Activated CD4-positive, alpha-beta T cell treated with anti-CD3 and anti-CD28 coated beads for 36 hours (primary cell): ENCODE measurements around the gene ATG2B. TPM values are rescaled to one million over a fixed set of nuclear protein-coding genes. Genes with fewer than 3 reads are reported as not detected.
A peak's percentile ranks its signal among the peaks of the same experiment; 100 is the strongest.

Experiments used
- ATAC-seq: fragments of 200-7000 bp; cut with Tn5 transposase; one replicate; pipeline ENCODE4 v1.10.0; 2021; ENCODE audit warnings: mild to moderate bottlenecking, moderate library complexity
- CTCF ChIA-PET: fragments of 350-600 bp; sonication (Branson Sonifier 250); formaldehyde crosslinking; loops from one replicate; lab custom pipeline; 2021; ENCODE audit warnings: antibody characterized with exemption; lab: Charles Lee
- POLR2A ChIA-PET: fragments of 350-600 bp; sonication (Branson Sonifier 250); formaldehyde crosslinking; loops from one replicate; lab custom pipeline; 2021; ENCODE audit warnings: antibody characterized with exemption, inconsistent platforms; lab: Charles Lee
- DNase-seq: peaks from one replicate; pipeline ENCODE4 v3.0.0-alpha.2; 2020
- H3K27ac Mint-ChIP-seq: one replicate; pipeline ENCODE4 v1.8.0; 2021; ENCODE audit warnings: mixed read lengths
- H3K27me3 Mint-ChIP-seq: one replicate; pipeline ENCODE4 v1.8.0; 2021; ENCODE audit warnings: mixed read lengths
- H3K36me3 Mint-ChIP-seq: one replicate; pipeline ENCODE4 v1.8.0; 2021; ENCODE audit warnings: low read depth, mixed read lengths
- H3K4me1 Mint-ChIP-seq: one replicate; pipeline ENCODE4 v1.8.0; 2021; ENCODE audit warnings: mixed read lengths
- H3K4me3 Mint-ChIP-seq: one replicate; pipeline ENCODE4 v1.8.0; 2021; ENCODE audit warnings: mild to moderate bottlenecking, moderate library complexity, mixed read lengths
- H3K9me3 Mint-ChIP-seq: one replicate; pipeline ENCODE4 v1.8.0; 2021; ENCODE audit warnings: low read depth, mixed read lengths
- intact Hi-C, 2 experiments: fragments of 100-400 bp; cut with DNase I in 1 of 2; cut with micrococcal nuclease in 1 of 2; formaldehyde crosslinking; loops; one replicate each; pipeline versions ENCODE4 v1.14.2 to v1.15.1; 2022 to 2024; cut with DNase I, micrococcal nuclease
- total RNA-seq, 2 experiments: library from RNA; stranded (reverse); gene quantifications; one replicate each; pipeline ENCODE4 v1.2.3, GENCODE V29; 2021

The ATG2B gene
- total RNA-seq, 2 experiments from 2014 or later = 13.5 to 17.6 TPM

GRCh38 chr14:96394047-96394815 is 31.1 kb upstream of the ATG2B start:
- peaks cover 8% of the 10 kb centered on the region for H3K4me1 Mint-ChIP-seq
- ChIA-PET POLR2A (no interaction called here), CTCF (no interaction called here)
- no peak overlapping the region for H3K27ac Mint-ChIP-seq
- H3K4me3 Mint-ChIP-seq = no peak overlapping the region
- no peaks in the 10 kb centered on the region for H3K9me3 Mint-ChIP-seq
- DNase-seq (no peak), ATAC-seq (no peak)
- intact Hi-C loops = no loop called here
- no peaks in the 10 kb centered on the region for H3K36me3 Mint-ChIP-seq
- H3K27me3 Mint-ChIP-seq = peaks cover 6% of the 10 kb centered on the region

GRCh38 chr14:96393071-96393691 is 30.0 kb upstream of the ATG2B start:
- no peaks in the 10 kb centered on the region for H3K9me3 Mint-ChIP-seq
- peaks cover 8% of the 10 kb centered on the region for H3K4me1 Mint-ChIP-seq
- peaks cover 8% of the 10 kb centered on the region for H3K27me3 Mint-ChIP-seq
- CTCF ChIA-PET = interaction anchor here (1.0 kb wide), 1 partner anchor 12 kb away, joined by 6 read pairs; no protein-coding TSS in a partner anchor
- peak overlapping the region; percentile 85 for H3K4me3 Mint-ChIP-seq
- DNase-seq = no peak
- intact Hi-C loops = loop anchor here in 1 of 2 experiments (2.0 kb wide), 1 partner anchor 32 kb away; no protein-coding TSS in a partner anchor
- H3K36me3 Mint-ChIP-seq = no peaks in the 10 kb centered on the region
- no peak for ATAC-seq
- no peak overlapping the region for H3K27ac Mint-ChIP-seq
- POLR2A ChIA-PET = no interaction called here

GRCh38 chr14:96391293-96392118 is 28.4 kb upstream of the ATG2B start:
- ATAC-seq = peak; percentile 97
- intact Hi-C loops = loop anchor here (1.0 to 2.0 kb wide), 6 partner anchors 28 to 857 kb away; partner anchors contain the start of genes ATG2B (in 2 of the 2), GSKIP (in 2 of the 2), VRK1 (in 2 of the 2) and C14orf132 (in 1 of the 2)
- Mint-ChIP-seq H3K4me1 (peaks cover 8% of the 10 kb centered on the region), H3K27ac (peak overlapping the region; percentile 84), H3K4me3 (peak overlapping the region; percentile 85), H3K9me3 (no peaks in the 10 kb centered on the region), H3K36me3 (no peaks in the 10 kb centered on the region), H3K27me3 (peaks cover 8% of the 10 kb centered on the region)
- ChIA-PET CTCF (interaction anchor here (0.6 to 1.3 kb wide), 2 partner anchors 11 to 35 kb away, joined by 3 to 5 read pairs; no protein-coding TSS in a partner anchor), POLR2A (interaction anchor here (1.2 kb wide), 1 partner anchor 10 kb away, joined by 4 read pairs; no protein-coding TSS in a partner anchor)
- DNase-seq = peak; percentile 100

GRCh38 chr14:96390965-96391292 is 27.8 kb upstream of the ATG2B start:
- no peaks in the 10 kb centered on the region for H3K9me3 Mint-ChIP-seq
- peaks cover 8% of the 10 kb centered on the region for H3K27me3 Mint-ChIP-seq
- H3K4me1 Mint-ChIP-seq = peaks cover 8% of the 10 kb centered on the region
- POLR2A ChIA-PET = interaction anchor here (1.2 kb wide), 1 partner anchor 9 kb away, joined by 4 read pairs; no protein-coding TSS in a partner anchor
- no peaks in the 10 kb centered on the region for H3K36me3 Mint-ChIP-seq
- peak overlapping the region; percentile 85 for H3K4me3 Mint-ChIP-seq
- intact Hi-C loops = loop anchor here (1.0 kb wide), 5 partner anchors 28 to 857 kb away; partner anchors contain the start of genes ATG2B (in 2 of the 2), GSKIP (in 2 of the 2), C14orf132 (in 1 of the 2) and PAPOLA (in 1 of the 2)
- H3K27ac Mint-ChIP-seq = peak overlapping the region; percentile 84
- DNase-seq (no peak), ATAC-seq (no peak)
- CTCF ChIA-PET = interaction anchor here (0.6 to 1.3 kb wide), 2 partner anchors 10 to 35 kb away, joined by 3 to 5 read pairs; no protein-coding TSS in a partner anchor

- CTCF ChIA-PET = no interaction called here
- H3K27ac Mint-ChIP-seq = no peak overlapping the region
- H3K4me3 Mint-ChIP-seq = no peak overlapping the region
- H3K4me1 Mint-ChIP-seq = no peaks in the 10 kb centered on the region
- intact Hi-C loops = no loop called here
- H3K27me3 Mint-ChIP-seq = peaks cover 6% of the 10 kb centered on the region
- ATAC-seq (no peak), DNase-seq (no peak)
- H3K36me3 Mint-ChIP-seq = peaks cover 13% of the 10 kb centered on the region
- H3K9me3 Mint-ChIP-seq = no peaks in the 10 kb centered on the region
- POLR2A ChIA-PET = no interaction called here
Measured at GRCh38 chr14:96385385-96385784, 22.2 kb upstream of the ATG2B start.

- no peaks in the 10 kb centered on the region for H3K4me1 Mint-ChIP-seq
- no peak for ATAC-seq
- H3K36me3 Mint-ChIP-seq = peaks cover 13% of the 10 kb centered on the region
- no peak overlapping the region for H3K4me3 Mint-ChIP-seq
- ChIA-PET POLR2A (no interaction called here), CTCF (no interaction called here)
- H3K9me3 Mint-ChIP-seq = no peaks in the 10 kb centered on the region
- no peak for DNase-seq
- H3K27ac Mint-ChIP-seq = no peak overlapping the region
- intact Hi-C loops = no loop called here
- peaks cover 2% of the 10 kb centered on the region for H3K27me3 Mint-ChIP-seq
Measured at GRCh38 chr14:96384740-96385139, 21.6 kb upstream of the ATG2B start.

GRCh38 chr14:96384053-96384452 is 20.9 kb upstream of the ATG2B start:
- peaks cover 13% of the 10 kb centered on the region for H3K36me3 Mint-ChIP-seq
- ChIA-PET CTCF (interaction anchor here (0.7 kb wide), 1 partner anchor 159 kb away, joined by 3 read pairs; no protein-coding TSS in a partner anchor), POLR2A (no interaction called here)
- no peaks in the 10 kb centered on the region for H3K4me1 Mint-ChIP-seq
- no peak overlapping the region for H3K27ac Mint-ChIP-seq
- peaks cover 2% of the 10 kb centered on the region for H3K27me3 Mint-ChIP-seq
- H3K4me3 Mint-ChIP-seq = no peak overlapping the region
- H3K9me3 Mint-ChIP-seq = no peaks in the 10 kb centered on the region
- intact Hi-C loops = no loop called here
- DNase-seq (no peak), ATAC-seq (no peak)

- POLR2A ChIA-PET = no interaction called here
- no peak for DNase-seq
- intact Hi-C loops = no loop called here
- Mint-ChIP-seq H3K27ac (no peak overlapping the region), H3K27me3 (no peaks in the 10 kb centered on the region), H3K4me1 (no peaks in the 10 kb centered on the region), H3K36me3 (peaks cover 13% of the 10 kb centered on the region), H3K4me3 (no peak overlapping the region), H3K9me3 (no peaks in the 10 kb centered on the region)
- CTCF ChIA-PET = no interaction called here
- no peak for ATAC-seq
Measured at GRCh38 chr14:96383445-96383844, 20.3 kb upstream of the ATG2B start.

- H3K27me3 Mint-ChIP-seq = no peaks in the 10 kb centered on the region
- POLR2A ChIA-PET = interaction anchor here (1.6 kb wide), 1 partner anchor 10 kb away, joined by 4 read pairs; no protein-coding TSS in a partner anchor
- ATAC-seq (no peak), DNase-seq (no peak)
- intact Hi-C loops = no loop called here
- H3K27ac Mint-ChIP-seq = no peak overlapping the region
- H3K4me3 Mint-ChIP-seq = no peak overlapping the region
- CTCF ChIA-PET = interaction anchor here (0.7 to 1.5 kb wide), 6 partner anchors 8 to 49 kb away, joined by 3 to 7 read pairs (median 4); no protein-coding TSS in a partner anchor
- H3K36me3 Mint-ChIP-seq = peaks cover 13% of the 10 kb centered on the region
- no peaks in the 10 kb centered on the region for H3K4me1 Mint-ChIP-seq
- no peaks in the 10 kb centered on the region for H3K9me3 Mint-ChIP-seq
Measured at GRCh38 chr14:96380735-96381134, 17.6 kb upstream of the ATG2B start.

GRCh38 chr14:96376093-96376492 is 13.0 kb upstream of the ATG2B start:
- H3K4me3 Mint-ChIP-seq = no peak overlapping the region
- ChIA-PET POLR2A (no interaction called here), CTCF (no interaction called here)
- H3K27ac Mint-ChIP-seq = no peak overlapping the region
- DNase-seq (no peak), ATAC-seq (no peak)
- H3K9me3 Mint-ChIP-seq = no peaks in the 10 kb centered on the region
- H3K4me1 Mint-ChIP-seq = no peaks in the 10 kb centered on the region
- H3K27me3 Mint-ChIP-seq = no peaks in the 10 kb centered on the region
- intact Hi-C loops = no loop called here
- peaks cover 11% of the 10 kb centered on the region for H3K36me3 Mint-ChIP-seq

- ChIA-PET POLR2A (no interaction called here), CTCF (no interaction called here)
- DNase-seq (no peak), ATAC-seq (no peak)
- Mint-ChIP-seq H3K4me1 (peaks cover 6% of the 10 kb centered on the region), H3K27ac (no peak overlapping the region), H3K9me3 (no peaks in the 10 kb centered on the region), H3K27me3 (no peaks in the 10 kb centered on the region), H3K4me3 (no peak overlapping the region), H3K36me3 (peaks cover 19% of the 10 kb centered on the region)
- intact Hi-C loops = no loop called here
Measured at GRCh38 chr14:96373538-96373937, 10.4 kb upstream of the ATG2B start.
